Astrocyte (in vitro differentiated cells and primary cell): Measurements from ENCODE around the gene ACSF3. TPM values are rescaled to one million over a fixed set of nuclear protein-coding genes. Genes with fewer than 3 reads are reported as not detected.

ENCODE experiments used
- DNase-seq: peaks from one replicate; pipeline ENCODE4 v3.0.0-alpha.2; 2010; ENCODE audit warnings: low read depth
- FAIRE-seq: peaks from 2 replicates; lab custom pipeline; 2011; peaks lifted over from hg19 to GRCh38; lab: Jason Lieb, UNC
- H2AFZ ChIP-seq: 2 replicates; pipeline ENCODE4 v1.6.0; 2012; ENCODE audit warnings: low read depth, low read length, inconsistent platforms
- H3K27ac ChIP-seq: 2 replicates; pipeline ENCODE4 v1.5.1; 2011; ENCODE audit warnings: low read depth, low read length, inconsistent platforms
- H3K27me3 ChIP-seq: 2 replicates; pipeline ENCODE4 v1.6.0; 2011; ENCODE audit warnings: low read length, inconsistent platforms; ENCODE audit not compliant: insufficient read depth
- H3K36me3 ChIP-seq: 2 replicates; pipeline ENCODE4 v1.5.1; 2011; ENCODE audit warnings: low read length, inconsistent platforms; ENCODE audit not compliant: insufficient read depth
- H3K4me1 ChIP-seq: 2 replicates; pipeline ENCODE4 v1.5.1; 2011; ENCODE audit warnings: low read length, inconsistent platforms; ENCODE audit not compliant: insufficient read depth
- H3K4me2 ChIP-seq: 2 replicates; pipeline ENCODE4 v1.6.0; 2012; ENCODE audit warnings: low read length, inconsistent platforms
- H3K4me3 ChIP-seq: 2 replicates; pipeline ENCODE4 v1.5.1; 2011; ENCODE audit warnings: low read depth, mild to moderate bottlenecking, low read length, inconsistent platforms; ENCODE audit not compliant: insufficient read depth
- H3K79me2 ChIP-seq: 2 replicates; pipeline ENCODE4 v1.6.0; 2012; ENCODE audit warnings: mild to moderate bottlenecking, low read length, inconsistent platforms; ENCODE audit not compliant: insufficient read depth
- H3K9ac ChIP-seq: 2 replicates; pipeline ENCODE4 v1.6.0; 2012; ENCODE audit warnings: mild to moderate bottlenecking, low read length, inconsistent platforms
- H3K9me3 ChIP-seq: 2 replicates; pipeline ENCODE4 v1.5.1; 2012; ENCODE audit warnings: low read depth, mild to moderate bottlenecking, low read length, inconsistent platforms; ENCODE audit not compliant: insufficient read depth
- H4K20me1 ChIP-seq: 2 replicates; pipeline ENCODE4 v1.6.0; 2012; ENCODE audit warnings: low read length, inconsistent platforms; ENCODE audit not compliant: insufficient read depth
- H3K27ac Mint-ChIP-seq: one replicate; pipeline ENCODE4 v1.8.0; 2021; ENCODE audit warnings: mild to moderate bottlenecking, mixed read lengths; ENCODE audit not compliant: unreplicated experiment
- H3K27me3 Mint-ChIP-seq: one replicate; pipeline ENCODE4 v1.8.0; 2021; ENCODE audit warnings: low read depth, mixed read lengths; ENCODE audit not compliant: unreplicated experiment
- H3K36me3 Mint-ChIP-seq: one replicate; pipeline ENCODE4 v1.8.0; 2021; ENCODE audit warnings: low read depth, mixed read lengths; ENCODE audit not compliant: unreplicated experiment
- H3K4me1 Mint-ChIP-seq: one replicate; pipeline ENCODE4 v1.8.0; 2021; ENCODE audit warnings: low read depth, mixed read lengths; ENCODE audit not compliant: unreplicated experiment
- H3K4me3 Mint-ChIP-seq: one replicate; pipeline ENCODE4 v1.8.0; 2021; ENCODE audit warnings: mild to moderate bottlenecking, moderate library complexity, mixed read lengths; ENCODE audit not compliant: unreplicated experiment
- H3K9me3 Mint-ChIP-seq: one replicate; pipeline ENCODE4 v1.8.0; 2021; ENCODE audit warnings: mild to moderate bottlenecking, mixed read lengths; ENCODE audit not compliant: unreplicated experiment
- CTCF ChIP-seq: IDR thresholded peaks from 2 replicates; pipeline ENCODE4 v1.5.1; 2011; ENCODE audit warnings: low read depth, mild to moderate bottlenecking, inconsistent platforms, low read length, moderate library complexity; ENCODE audit not compliant: insufficient read depth
- EZH2 ChIP-seq: IDR thresholded peaks from 2 replicates; pipeline ENCODE4 v1.6.1; 2012; ENCODE audit warnings: mild to moderate bottlenecking, low read length, inconsistent platforms; ENCODE audit not compliant: insufficient read depth
- total RNA-seq: library from RNA; stranded (reverse); gene quantifications from 2 replicates; pipeline ENCODE4 v1.2.1, GENCODE V29; 2021

Gene ACSF3
- total RNA-seq, 1 donor from 2014 or later = 17.0 TPM

- no peak overlapping the region for H3K9ac ChIP-seq
- H3K27me3 Mint-ChIP-seq = peaks cover 48% of the 10 kb centered on the region
- H3K4me3 ChIP-seq = no peak overlapping the region
- H3K79me2 ChIP-seq = no peaks in the 10 kb centered on the region
- no peak overlapping the region for H3K27ac Mint-ChIP-seq
- no peaks in the 10 kb centered on the region for H3K36me3 ChIP-seq
- no peak overlapping the region for H2AFZ ChIP-seq
- peaks cover 2% of the 10 kb centered on the region for H3K9me3 Mint-ChIP-seq
- H3K4me2 ChIP-seq = no peak overlapping the region
- DNase-seq = no peak
- FAIRE-seq = no peak
- no peaks in the 10 kb centered on the region for H4K20me1 ChIP-seq
- no peak overlapping the region for H3K27ac ChIP-seq
- no peak for TF ChIP-seq CTCF
- no peak for TF ChIP-seq EZH2
- peaks cover 28% of the 10 kb centered on the region for H3K27me3 ChIP-seq
- no peak overlapping the region for H3K4me3 Mint-ChIP-seq
- no peaks in the 10 kb centered on the region for H3K9me3 ChIP-seq
- H3K36me3 Mint-ChIP-seq = no peaks in the 10 kb centered on the region
- peaks cover 1% of the 10 kb centered on the region for H3K4me1 Mint-ChIP-seq
- no peaks in the 10 kb centered on the region for H3K4me1 ChIP-seq
These were observed 48.4 kb upstream of the ACSF3 start for GRCh38 chr16:89045181-89045815.

- FAIRE-seq = no peak
- no peaks in the 10 kb centered on the region for H3K36me3 Mint-ChIP-seq
These were observed 47.8 kb upstream of the ACSF3 start for GRCh38 chr16:89045881-89046280.

More at GRCh38 chr16:89045881-89046280, 47.8 kb upstream of the ACSF3 start:
- Histone ChIP-seq H3K27ac (no peak overlapping the region), H3K9me3 (no peaks in the 10 kb centered on the region), H3K9ac (no peak overlapping the region), H4K20me1 (no peaks in the 10 kb centered on the region), H3K4me1 (no peaks in the 10 kb centered on the region), H3K36me3 (no peaks in the 10 kb centered on the region), H3K79me2 (no peaks in the 10 kb centered on the region), H3K27me3 (peaks cover 28% of the 10 kb centered on the region), H3K4me2 (no peak overlapping the region), H2AFZ (no peak overlapping the region), H3K4me3 (no peak overlapping the region)
- TF ChIP-seq EZH2 = no peak
- TF ChIP-seq CTCF = no peak
- DNase-seq = no peak
- Mint-ChIP-seq H3K4me1 (peaks cover 1% of the 10 kb centered on the region), H3K9me3 (peaks cover 2% of the 10 kb centered on the region), H3K27ac (no peak overlapping the region), H3K27me3 (peaks cover 48% of the 10 kb centered on the region), H3K4me3 (no peak overlapping the region)
